HG03342 (cell line): Measurements from ENCODE around the gene CTBP2.

Experiments used
- ATAC-seq: cut with Tn5 transposase; IDR thresholded peaks from one replicate; pipeline ENCODE4 v1.9.1; 2021; ENCODE audit warnings: mild to moderate bottlenecking, moderate library complexity; ENCODE audit not compliant: unreplicated experiment

CTBP2 gene

DNA sequence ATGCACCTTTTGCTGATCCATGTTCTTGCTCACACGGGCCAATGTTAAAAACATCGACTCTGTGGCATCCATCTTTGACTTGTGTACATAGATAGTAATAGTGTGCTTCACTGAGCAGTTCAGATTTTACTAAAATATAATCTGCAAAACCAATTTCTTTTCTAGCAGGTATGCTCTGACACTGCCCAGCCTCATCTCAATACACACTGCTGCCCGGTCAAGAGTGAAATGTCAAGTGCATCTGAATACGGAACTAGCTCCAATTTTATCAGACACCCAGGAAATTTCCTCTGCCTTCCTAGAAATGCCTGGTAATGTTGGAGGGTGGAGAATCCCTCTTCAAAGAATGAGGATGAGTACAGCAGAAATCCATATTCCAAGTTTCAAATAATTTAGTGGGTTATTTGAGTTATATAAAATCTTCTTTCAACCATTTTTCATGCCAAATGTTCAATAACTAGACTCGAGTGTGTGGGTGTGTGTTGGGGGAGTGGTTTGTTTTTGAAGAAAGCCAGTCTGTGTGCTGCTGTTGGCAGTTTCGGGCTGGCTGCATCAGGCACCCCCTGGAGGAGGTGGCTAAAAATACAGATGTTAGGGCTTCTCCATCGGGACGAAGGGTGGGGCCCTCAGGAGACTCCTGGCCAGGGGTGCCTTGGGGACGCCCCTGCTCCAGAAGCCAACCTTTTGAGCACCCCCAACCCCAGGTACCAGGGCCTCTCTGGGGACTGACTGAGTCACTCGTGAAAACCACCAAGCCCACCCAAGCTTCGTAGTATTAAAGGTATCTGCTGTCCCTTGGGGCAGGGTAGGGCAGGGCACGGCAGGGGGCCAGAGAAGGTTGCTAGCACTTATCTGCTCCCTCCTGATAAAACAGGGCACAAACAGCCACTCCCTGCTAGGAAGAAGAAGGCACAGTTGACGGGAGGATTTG is 15.4 kb downstream of the CTBP2 start:
- ATAC-seq: no peak

DNA sequence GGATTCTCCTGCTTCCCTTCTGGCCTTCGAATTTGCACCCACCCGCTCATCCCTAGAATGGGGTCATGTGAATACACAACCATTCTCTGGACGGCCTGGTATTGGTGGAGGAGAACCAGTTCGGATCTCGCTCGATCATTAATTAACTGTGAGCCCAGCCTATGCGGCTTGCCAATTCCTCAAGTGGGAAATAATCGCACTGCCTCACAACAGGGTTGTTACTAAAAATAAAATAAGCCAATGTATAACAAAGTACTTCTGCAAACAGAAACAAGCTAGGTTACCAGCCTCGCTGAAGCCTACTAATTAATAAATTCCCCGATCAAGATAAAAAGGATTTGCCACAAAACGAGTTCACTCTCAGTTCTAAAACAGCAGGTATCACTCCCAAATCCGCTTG is 16.2 kb downstream of the CTBP2 start:
- ATAC-seq: no peak

DNA sequence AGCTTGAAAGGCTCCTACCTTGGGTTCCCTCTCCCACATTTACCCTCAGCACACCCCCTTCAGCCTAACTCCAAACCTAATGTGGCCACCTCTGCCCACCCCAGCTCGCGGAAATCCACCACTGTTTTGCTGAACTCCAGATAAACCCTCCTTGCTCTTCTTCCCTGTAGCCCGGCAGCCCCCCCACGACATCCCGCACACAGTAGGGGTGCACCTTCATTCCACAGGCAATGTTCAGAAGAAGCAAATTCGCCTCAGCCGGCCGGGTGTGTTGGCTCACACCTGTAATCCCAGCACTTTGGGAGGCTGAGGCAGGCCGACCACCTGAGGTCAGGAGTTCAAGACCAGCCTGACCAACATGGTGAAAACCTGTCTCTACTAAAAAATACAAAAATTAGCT is 17.4 kb downstream of the CTBP2 start:
- no peak for ATAC-seq

DNA sequence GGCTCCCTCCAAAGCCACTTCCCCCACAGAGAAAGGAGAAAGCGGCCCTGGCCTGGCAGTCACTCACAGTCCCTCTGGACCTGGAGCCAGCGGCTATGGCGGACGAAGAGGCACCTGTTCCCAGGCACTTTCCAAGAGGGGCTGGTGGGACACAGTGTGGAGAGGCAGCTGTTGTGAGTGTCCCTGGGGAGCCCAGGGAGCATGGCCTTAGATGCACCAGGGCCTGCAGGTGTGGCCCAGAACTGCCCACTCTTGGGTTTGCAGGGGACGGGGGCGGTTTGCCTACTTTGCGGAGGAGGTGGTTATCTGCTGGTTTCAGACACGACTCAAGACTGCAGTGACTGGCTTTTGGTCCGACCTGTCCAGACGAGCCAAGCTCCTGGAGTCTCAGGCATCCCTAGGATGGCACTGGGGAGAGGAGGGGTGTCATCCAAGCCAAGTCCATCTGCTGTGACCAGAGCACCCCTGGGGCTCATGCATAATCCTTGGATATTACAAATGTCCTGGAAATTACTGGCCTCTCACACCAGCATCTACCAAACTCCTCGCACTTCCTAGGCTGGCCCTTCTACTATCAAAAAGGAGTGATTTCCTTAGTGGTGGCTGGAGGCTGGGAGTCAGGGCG is 18.4 kb downstream of the CTBP2 start:
- ATAC-seq: no peak

DNA sequence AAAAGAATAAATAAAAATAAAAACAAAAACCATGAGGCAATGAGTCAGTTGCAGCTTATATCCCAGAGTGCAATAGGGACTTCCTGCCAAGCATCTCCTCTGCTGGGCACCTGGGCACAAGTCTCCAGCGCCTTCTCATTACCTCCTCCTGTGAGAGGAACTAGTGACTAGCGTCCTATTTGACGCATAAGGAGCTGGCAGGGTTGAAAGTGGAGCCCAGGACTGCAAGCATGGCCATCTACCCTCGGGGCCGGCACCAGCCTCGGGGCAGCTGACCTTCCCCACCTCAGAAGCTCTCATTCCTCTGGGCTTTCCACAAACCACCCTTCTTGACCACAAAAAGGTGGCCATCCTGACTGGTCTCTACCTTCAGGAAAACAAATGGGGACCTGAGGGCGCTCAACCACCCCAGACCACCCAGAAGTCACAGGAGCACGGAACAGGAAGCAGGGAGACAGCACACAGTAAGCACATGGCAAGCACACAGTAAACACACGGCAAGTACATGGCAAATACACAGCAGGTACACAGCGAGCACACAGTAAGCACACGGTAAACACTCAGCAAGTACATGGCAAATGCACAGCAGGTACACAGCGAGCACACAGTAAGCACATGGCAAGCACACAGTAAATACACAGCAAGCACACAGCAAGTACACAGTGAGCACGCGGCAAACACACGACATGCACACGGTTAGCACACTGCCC is 19.1 kb downstream of the CTBP2 start:
- ATAC-seq: no peak

DNA sequence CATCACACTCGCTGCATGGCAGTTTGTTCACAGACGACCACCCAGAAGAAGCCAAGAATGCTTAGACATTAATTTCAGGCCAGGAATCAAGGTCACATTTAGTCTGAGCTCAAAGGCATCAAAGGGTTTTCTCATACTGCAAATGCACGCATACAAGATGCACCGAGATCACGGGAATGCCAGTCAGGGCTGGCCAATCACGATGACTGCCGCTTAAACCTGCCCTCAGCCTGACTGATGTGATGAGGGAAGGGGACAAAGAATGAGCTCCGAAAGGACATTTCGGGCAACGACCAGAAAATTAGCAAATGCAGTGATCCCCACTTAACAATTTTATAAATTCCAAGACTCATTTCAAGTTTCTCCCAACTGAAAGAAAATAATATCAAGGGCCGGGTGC is 20.2 kb downstream of the CTBP2 start:
- ATAC-seq: no peak

DNA sequence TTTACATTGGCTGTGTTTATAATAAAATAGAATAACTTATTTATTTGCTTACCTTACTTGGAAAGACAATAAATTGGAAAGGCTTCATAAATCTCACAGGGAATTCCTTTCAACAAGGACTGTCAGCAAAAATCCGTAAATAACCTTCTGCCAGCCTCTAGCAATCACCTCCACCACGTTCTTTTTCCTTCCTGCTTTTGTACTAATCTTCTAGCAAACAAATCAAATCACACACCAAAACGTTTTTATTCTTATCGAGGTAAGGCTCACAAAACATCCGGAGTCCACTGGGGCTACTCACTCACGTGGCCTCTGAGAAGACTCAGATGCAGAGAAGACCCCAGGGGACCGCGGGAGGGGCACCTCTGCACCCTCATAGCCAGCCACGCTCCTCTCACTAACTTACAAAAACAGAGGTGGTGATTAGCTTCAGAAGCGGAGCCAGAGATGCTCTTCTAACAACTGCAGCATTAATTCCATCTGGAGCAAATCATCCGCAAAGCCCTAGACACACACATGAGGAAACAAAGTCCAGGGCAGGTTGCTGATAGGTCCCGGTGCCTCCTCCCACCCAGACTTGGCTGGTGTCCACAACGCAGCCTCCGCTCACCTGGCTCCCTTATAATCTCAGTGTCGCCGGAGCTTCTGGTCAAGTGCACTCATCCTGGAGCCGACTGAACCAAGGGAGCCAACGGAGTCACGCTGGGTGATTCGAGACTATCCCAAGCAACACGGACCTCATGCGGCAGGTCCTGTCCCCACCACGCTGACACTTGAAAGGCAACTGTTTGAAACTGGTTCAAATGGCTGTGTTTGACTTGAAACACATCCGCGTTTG is 22.5 kb downstream of the CTBP2 start:
- no peak for ATAC-seq

DNA sequence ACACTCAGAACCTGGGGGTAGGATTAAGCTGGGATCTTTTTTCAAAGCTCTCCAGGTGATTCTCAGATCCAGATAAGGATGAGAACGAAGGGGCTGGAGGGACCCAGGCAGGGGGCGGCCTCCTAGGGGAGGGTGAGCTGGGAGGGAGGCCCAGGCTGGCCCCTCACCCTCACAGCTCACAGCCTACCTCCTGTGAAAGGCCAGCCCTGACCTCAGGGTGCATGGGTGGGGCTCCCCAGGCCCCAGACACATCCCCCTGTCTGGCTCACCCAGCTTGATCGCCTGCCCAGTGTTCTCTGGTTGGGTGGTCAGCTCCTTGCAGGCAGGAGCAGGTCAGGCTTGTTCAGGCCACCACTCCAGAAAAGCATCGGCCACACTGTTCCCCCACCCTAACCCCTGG is 24.3 kb downstream of the CTBP2 start:
- no peak for ATAC-seq

DNA sequence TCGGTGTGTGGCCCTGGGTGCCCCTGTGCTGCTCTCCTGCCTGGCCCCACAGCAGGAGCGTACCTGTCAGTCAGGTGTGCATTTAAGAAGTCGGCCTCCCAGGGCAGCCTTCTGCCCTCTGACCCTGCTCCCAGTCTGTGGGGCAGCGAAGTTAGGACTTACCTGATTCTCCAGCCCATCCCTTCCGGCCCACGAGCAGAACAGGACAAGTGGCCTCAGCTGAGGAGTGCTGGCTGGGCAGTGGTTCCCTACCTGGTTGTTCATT is 24.7 kb downstream of the CTBP2 start:
- ATAC-seq: no peak

DNA sequence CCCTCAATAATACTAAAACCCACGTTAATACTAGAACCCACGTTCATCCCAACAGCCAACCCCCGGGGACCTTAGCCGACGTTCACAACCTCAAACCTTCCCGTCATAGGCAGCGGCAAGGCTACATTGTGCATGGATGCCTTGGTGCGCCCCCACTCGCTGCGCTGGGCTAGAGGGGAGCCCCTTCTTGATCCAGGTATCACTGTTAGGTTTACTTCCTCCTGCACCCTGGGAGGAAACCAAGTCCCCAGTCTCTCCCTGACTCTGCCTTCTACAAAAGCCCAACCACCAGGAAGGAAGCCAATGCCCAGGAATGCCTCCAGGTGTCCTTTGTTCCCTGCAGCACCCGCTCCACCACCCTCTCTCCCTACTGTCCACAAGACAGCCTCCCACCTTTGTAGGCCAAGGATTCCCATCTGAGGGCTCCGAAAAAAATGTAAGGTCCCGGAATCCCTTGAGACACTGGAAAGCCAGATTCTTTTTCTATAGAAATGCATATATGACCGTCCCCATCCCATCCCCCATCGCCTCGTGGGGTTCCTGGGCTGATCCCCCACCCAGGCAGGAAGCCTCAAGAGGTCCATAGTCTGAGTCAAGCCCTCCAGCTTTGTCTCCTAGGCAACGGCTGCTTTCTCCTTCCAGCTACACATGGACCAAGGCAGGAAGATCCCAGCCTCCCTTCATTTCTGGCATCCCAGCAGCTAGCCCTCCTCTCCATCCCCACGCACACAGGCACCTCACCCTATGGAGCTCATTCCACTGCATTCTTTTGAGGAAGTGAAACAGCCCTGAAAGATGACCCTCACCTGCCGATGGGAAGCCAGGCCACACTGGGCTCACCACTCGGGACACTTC is 25.2 kb downstream of the CTBP2 start:
- ATAC-seq: no peak

DNA sequence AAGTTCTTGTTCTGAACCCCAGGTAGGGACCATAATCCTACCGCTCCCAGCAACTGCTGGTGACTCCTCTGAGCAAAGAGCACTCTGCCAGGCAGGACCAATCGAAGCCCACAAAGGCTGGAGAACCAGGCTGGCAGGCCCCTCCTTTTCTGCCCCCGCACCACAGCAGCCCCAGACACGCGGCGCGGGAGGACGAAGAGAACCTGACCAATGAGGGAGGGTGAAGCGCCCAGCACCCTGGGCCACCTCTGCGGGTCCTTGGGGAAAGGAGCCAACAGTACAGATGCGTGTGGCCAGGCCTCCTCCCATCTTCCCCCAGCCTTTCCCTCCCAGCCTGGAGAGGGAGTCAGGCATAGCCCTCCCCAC is 25.9 kb downstream of the CTBP2 start:
- ATAC-seq: no peak

DNA sequence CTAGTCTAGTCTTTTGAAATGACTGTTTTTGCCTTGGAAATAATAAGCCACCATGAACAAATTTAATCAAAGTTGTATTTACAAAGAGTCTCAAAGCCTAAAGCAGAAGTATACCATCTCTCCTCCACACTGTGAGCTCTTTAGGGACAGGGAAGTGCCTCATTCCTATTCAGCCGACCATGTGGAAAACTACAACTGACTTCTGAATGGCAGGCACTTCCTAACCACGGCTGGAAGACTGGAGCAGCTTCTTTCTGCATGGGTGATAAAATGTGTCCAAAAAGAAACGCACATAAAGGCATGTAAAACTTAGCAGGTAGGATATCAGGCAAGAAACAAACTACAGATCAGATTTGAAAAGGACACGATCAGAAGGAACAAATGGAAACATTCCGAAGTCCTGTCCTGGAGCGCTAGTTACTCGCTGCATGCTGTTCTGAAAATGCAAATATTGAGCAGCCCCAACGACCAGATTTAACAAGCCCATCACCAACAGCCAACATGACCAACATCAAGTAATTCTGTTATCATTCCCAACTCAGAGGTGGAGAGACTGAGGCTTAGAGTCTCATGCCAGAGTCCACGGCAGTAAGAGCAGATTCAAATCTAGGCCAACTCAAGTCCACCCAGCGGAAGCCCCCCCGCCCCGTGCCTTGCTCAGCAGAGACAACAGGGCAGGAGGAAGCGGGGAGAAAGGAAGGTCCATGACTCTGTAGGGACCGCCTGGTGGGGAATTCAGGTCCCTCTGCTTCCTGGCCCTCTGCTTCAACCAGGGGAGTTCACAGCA is 26.5 kb downstream of the CTBP2 start:
- no peak for ATAC-seq

DNA sequence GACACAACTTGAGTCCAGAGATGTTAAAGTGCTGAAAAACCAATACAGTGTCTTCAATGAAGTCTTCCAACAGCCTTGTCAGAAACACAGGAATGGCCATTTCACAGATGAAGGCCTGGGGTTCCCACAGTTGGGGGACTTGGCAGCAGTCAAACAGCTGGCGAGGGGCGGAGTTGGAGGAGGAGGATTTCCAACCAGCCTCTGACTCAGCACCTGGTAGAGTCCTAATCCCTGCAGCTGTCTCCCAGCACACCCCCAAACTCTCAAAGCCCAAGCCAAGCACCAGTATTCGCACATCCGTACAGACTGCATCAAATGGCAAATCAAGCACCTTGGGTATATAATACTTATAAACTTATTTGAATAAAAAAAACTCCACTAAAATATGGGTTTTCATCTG is 28.0 kb downstream of the CTBP2 start:
- ATAC-seq: no peak

DNA sequence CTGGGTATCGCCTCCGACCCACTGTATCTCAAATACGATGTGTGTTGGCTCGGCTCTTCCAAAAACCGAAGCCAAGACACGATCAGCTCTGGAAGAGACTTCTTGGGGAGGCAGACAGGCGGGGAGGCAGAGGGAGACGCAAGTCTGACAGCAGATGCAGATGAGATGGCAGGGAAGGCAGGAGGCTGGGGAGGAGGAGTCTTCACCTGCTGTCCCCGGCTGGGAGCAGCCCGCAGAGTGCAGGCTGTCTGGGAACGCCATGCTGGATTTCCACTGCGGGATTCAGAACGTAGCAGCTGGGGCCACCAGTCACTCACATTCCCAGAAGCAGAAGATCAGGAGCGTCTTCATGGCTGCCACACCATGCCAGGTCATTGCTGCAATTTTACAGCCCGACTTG is 29.4 kb downstream of the CTBP2 start:
- ATAC-seq: no peak

DNA sequence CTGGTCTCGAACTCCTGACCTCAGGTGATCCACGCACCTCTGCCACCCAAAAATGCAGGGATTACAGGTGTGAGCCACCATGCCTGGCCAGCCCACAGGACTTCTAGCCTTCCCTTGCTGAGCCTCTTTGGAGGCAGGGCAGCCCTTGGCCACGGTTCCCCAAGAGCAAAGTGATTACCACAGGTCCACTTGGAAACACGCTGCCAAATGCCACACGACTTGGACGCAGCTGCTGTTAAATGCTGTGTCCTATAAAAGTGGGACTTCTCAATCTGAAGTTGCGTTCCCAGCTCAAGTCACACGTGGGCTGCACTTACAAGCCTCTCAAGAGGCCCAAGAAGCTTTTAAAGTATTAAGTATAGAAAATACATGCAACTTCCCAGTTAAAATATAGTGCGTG is 30.1 kb downstream of the CTBP2 start:
- ATAC-seq: no peak

DNA sequence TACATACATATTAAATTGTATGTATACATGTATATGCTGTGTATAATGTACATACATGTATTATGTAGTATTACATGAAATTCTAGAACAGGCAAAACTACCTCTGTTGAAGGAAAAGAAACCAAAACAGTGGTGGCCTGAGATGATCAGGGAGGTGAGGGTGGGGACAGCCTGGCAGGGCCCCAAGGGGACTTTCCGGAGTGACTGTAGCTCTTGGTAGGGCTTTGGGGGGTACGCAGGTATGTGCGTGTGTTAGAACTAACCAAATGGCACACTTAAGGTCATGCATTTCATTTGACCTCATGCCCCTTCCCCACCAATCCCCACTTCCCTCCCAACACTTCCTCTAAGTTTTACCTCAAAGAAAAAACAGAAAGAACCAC is 31.3 kb downstream of the CTBP2 start:
- no peak for ATAC-seq

DNA sequence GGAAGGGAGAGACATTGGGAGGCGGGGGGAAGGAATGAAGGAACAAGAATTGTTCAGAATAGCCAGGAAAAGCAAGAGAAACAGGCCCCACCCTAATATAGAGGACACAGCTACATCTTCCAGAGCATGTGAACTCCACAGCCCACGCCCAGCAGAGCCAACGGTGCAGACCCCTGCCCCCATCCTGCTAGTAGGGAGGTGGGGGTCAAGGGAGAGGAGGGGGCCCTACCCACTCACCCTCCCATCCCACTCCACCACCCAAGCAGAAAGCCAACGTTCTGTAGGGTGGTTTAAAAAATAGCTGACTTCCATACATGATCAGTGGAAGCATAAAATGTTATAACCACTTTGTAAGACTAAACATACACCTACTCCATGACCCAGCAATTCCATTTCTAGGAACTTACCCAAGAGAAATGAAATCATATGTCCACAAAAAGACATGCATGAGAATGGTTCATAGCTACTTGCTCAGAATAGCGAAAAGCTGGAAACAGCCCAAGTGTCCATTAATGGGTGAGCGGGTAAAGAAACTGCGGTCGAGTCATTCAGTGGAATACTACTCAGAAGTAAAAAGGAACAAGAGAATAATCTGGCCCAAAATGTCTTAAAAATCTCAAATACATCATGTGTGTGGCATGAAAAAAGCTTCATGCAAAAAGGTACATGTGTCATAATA is 31.8 kb downstream of the CTBP2 start:
- ATAC-seq: no peak

DNA sequence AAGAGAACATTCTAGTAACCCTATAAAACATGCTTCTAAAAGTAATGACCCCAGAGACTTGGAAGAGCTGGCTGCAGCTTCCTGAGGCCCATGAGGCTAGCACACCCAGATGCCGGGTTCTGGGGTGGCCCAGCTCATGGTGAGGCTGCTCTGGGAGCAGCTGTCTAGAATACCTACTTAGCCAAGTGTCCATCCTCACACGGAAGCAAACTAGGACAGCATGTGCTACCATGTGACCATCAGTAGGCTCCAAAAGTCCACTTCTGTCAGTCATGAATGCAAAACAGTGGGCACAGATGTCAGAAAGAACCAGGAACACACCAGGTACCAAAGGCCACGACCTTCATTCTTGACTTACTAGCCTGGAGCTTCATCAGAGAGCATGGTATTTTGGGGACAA is 32.4 kb downstream of the CTBP2 start:
- no peak for ATAC-seq

DNA sequence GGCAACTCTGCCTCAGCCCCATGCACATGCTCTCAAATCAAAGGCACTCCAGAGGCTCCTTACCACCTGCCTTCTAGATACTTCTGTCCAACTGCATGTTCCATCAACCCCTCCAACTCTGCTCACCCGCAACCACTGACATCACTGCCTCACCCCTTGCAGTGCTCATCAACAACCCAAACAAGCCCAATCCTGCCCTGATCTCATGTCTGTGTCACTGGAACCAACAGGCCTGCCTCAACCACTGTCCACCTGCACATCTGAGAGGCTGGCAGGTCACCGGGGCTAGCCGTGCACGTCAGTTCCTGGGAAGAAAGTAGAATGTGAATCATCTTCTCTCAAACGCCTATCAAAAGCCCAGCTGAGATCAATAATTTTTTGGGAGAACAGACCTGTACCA is 33.3 kb downstream of the CTBP2 start:
- no peak for ATAC-seq
